OCI-LY1 (cell line): ENCODE results near the gene SLC25A26.

ENCODE experiments used
- CTCF ChIP-seq: fragments of 200-600 bp; sonication (generic), shearing (Covaris generic); IDR thresholded peaks from 2 replicates; pipeline ENCODE4 v1.5.1; 2017; ENCODE audit warnings: mild to moderate bottlenecking, antibody characterized with exemption, low read length, moderate library complexity, mixed read lengths
- EZH2 ChIP-seq: fragments of 200-600 bp; sonication (generic), shearing (Covaris generic); IDR thresholded peaks from 2 replicates; pipeline ENCODE4 v1.8.0; 2017; ENCODE audit warnings: borderline replicate concordance, mixed run types, mild to moderate bottlenecking, antibody characterized with exemption, low read length, moderate library complexity, mixed read lengths

DNA sequence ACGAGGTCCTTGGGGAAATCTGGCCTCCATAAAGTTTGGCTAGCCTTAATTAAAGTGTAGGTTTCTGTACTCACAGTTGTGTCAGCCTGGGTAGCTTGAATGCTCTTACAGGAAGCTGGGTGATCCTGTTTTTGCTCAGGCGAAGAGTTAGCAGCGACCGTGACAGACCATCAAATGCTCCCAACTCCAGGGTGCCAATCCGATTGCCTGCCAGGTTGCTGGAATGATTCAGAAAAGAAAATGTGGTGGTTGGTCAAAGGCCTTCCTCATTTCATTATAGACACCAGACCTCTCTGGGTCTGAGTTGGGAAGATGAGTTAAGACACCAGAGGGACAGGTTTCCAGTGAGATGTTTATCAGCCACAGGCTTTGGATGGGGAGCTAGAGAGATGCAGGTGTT is 194.0 kb downstream of the SLC25A26 start:
- TF ChIP-seq CTCF (no peak), EZH2 (no peak)
